ENCODE results near the gene OPRL1.

The OPRL1 gene

GRCh38 chr20:64092258-64093012 lies 12.6 kb downstream of the OPRL1 start:
- Histone ChIP-seq H4K20me1 (ENCODE audit: low read depth, low read length) (no peaks in the 10 kb centered on the region), H3K79me2 (ENCODE audit: insufficient read depth, low read length) (no peaks in the 10 kb centered on the region), H3K9me3 (ENCODE audit: insufficient read depth, low read length) (no peaks in the 10 kb centered on the region), H3K27ac (ENCODE audit: low read depth, low read length) (no peak overlapping the region), H3K27me3 (ENCODE audit: low read length) (no peaks in the 10 kb centered on the region), H2AFZ (ENCODE audit: low read depth, low read length, severe bottlenecking) (no peak overlapping the region), H3K9ac (ENCODE audit: low read length) (no peak overlapping the region), H3K4me2 (ENCODE audit: low read depth, low read length, poor library complexity, severe bottlenecking) (no peak overlapping the region), H3K4me3 (ENCODE audit: insufficient read depth, low read length, poor library complexity, severe bottlenecking) (no peak overlapping the region), H3K36me3 (ENCODE audit: low read length) (no peaks in the 10 kb centered on the region), H3F3A (ENCODE audit: insufficient read depth) (no peaks in the 10 kb centered on the region), H3K9me2 (replicated peaks; ENCODE audit: insufficient read depth, low read length) (no peaks in the 10 kb centered on the region)
- TF ChIP-seq CTCF (IDR thresholded peaks at IDR 0.05; ENCODE audit: insufficient read depth, low read length, poor library complexity, severe bottlenecking), result no peak
- TF ChIP-seq EZH2phosphoT487 (conservative IDR thresholded peaks at IDR 0.05; ENCODE audit: low read length), result no peak

- Histone ChIP-seq H3K4me2 (ENCODE audit: low read depth, low read length, poor library complexity, severe bottlenecking) (no peak overlapping the region), H3K27me3 (ENCODE audit: low read length) (no peaks in the 10 kb centered on the region), H3K4me3 (ENCODE audit: insufficient read depth, low read length, poor library complexity, severe bottlenecking) (no peak overlapping the region), H3K36me3 (ENCODE audit: low read length) (no peaks in the 10 kb centered on the region), H3K9me2 (replicated peaks; ENCODE audit: insufficient read depth, low read length) (no peaks in the 10 kb centered on the region), H3K27ac (ENCODE audit: low read depth, low read length) (no peak overlapping the region), H3F3A (ENCODE audit: insufficient read depth) (no peaks in the 10 kb centered on the region), H3K9ac (ENCODE audit: low read length) (no peak overlapping the region), H3K79me2 (ENCODE audit: insufficient read depth, low read length) (no peaks in the 10 kb centered on the region), H2AFZ (ENCODE audit: low read depth, low read length, severe bottlenecking) (no peak overlapping the region), H4K20me1 (ENCODE audit: low read depth, low read length) (no peaks in the 10 kb centered on the region), H3K9me3 (ENCODE audit: insufficient read depth, low read length) (no peaks in the 10 kb centered on the region)
- TF ChIP-seq EZH2phosphoT487 (conservative IDR thresholded peaks at IDR 0.05; ENCODE audit: low read length) (no peak), CTCF (IDR thresholded peaks at IDR 0.05; ENCODE audit: insufficient read depth, low read length, poor library complexity, severe bottlenecking) (no peak)
Observed at GRCh38 chr20:64093013-64093503, 13.2 kb downstream of the OPRL1 start.

DNA sequence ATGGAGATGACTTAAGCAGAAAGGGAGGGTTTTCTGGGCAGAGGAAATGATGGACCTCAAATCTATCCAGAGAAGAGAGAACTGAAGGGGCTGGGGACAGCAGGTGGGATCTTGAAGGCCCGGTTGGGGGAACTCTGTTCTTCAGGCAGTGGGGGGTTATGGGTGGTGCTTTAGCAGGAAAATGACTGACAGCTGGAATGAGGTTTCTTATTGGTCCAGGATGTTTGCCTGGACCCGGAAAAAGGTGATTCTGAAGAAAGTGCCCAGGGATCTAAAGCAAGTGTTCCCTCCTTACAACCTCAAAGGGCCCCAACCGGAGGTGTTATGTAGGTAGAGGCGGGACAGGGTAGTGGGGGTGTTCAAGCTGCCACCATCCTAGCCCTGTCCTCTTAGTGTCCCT lies 15.6 kb downstream of the OPRL1 start:
- Histone ChIP-seq H3K27ac (ENCODE audit: low read depth, low read length) (no peak overlapping the region), H3K27me3 (ENCODE audit: low read length) (no peaks in the 10 kb centered on the region), H3K9me3 (ENCODE audit: insufficient read depth, low read length) (no peaks in the 10 kb centered on the region), H2AFZ (ENCODE audit: low read depth, low read length, severe bottlenecking) (no peak overlapping the region), H3F3A (ENCODE audit: insufficient read depth) (no peaks in the 10 kb centered on the region), H3K36me3 (ENCODE audit: low read length) (no peaks in the 10 kb centered on the region), H4K20me1 (ENCODE audit: low read depth, low read length) (no peaks in the 10 kb centered on the region), H3K9me2 (replicated peaks; ENCODE audit: insufficient read depth, low read length) (no peaks in the 10 kb centered on the region), H3K9ac (ENCODE audit: low read length) (no peak overlapping the region), H3K79me2 (ENCODE audit: insufficient read depth, low read length) (no peaks in the 10 kb centered on the region), H3K4me2 (ENCODE audit: low read depth, low read length, poor library complexity, severe bottlenecking) (no peak overlapping the region), H3K4me3 (ENCODE audit: insufficient read depth, low read length, poor library complexity, severe bottlenecking) (no peak overlapping the region)
- TF ChIP-seq CTCF (IDR thresholded peaks at IDR 0.05; ENCODE audit: insufficient read depth, low read length, poor library complexity, severe bottlenecking), result no peak
